Thyroid gland (tissue), 4 donors: Measurements from ENCODE around the gene CTDSP1. TPM values are rescaled to one million over a fixed set of nuclear protein-coding genes. Genes with fewer than 3 reads are reported as not detected.

Experiments
- DNase-seq, 2 donors: peaks; one replicate each; pipeline ENCODE4 v3.0.0-alpha.2; 2019
- H3K27ac ChIP-seq, 3 donors: fragments of 200-600 bp; sonication (generic); 1 replicate in 2 of 3; 2 replicates in 1 of 3; pipeline ENCODE4 v1.5.1; 2016 to 2019; ENCODE audit warnings: mild to moderate bottlenecking in 1 of 3, moderate library complexity in 1 of 3
- H3K27me3 ChIP-seq: fragments of 200-600 bp; sonication (generic); one replicate; pipeline ENCODE4 v1.5.1; 2019
- H3K36me3 ChIP-seq, 2 donors: fragments of 200-600 bp; sonication (generic); one replicate each; pipeline ENCODE4 v1.5.1; 2016 to 2019
- H3K4me1 ChIP-seq, 2 donors: fragments of 200-600 bp; sonication (generic); one replicate each; pipeline ENCODE4 v1.5.1; 2017 to 2019
- H3K4me3 ChIP-seq, 3 donors: fragments of 200-600 bp; sonication (generic); replicated peaks in 1 of 3; 1 replicate in 2 of 3; 2 replicates in 1 of 3; pipeline ENCODE4 v1.5.1; 2016; ENCODE audit warnings: mild to moderate bottlenecking in 1 of 3
- H3K9me3 ChIP-seq: fragments of 200-600 bp; sonication (generic); one replicate; pipeline ENCODE4 v1.5.1; 2017
- CTCF ChIP-seq, 6 experiments: fragments of 200-600 bp in 3 of 6; fragments of 450-650 bp in 3 of 6; sonication (generic) in 3 of 6; IDR thresholded peaks; one replicate each; pipeline ENCODE4 v1.5.1; 2016 to 2019; ENCODE audit warnings: antibody characterized with exemption in 6 of 6, mild to moderate bottlenecking in 2 of 6, inconsistent platforms in 1 of 6, moderate library complexity in 1 of 6
- POLR2A ChIP-seq, 2 donors: fragments of 450-650 bp; IDR thresholded peaks; one replicate each; pipeline ENCODE4 v1.6.1; 2017; ENCODE audit warnings: antibody characterized with exemption in 2 of 2, mild to moderate bottlenecking in 2 of 2, moderate library complexity in 1 of 2
- WGBS, 2 donors: methylation state at CpG; one replicate each; pipeline ENCODE4 v1.1.5; 2017; 5-methylcytosine and 5-hydroxymethylcytosine counted together
- intact Hi-C: fragments of 100-400 bp; cut with DNase I; formaldehyde crosslinking; loops from one replicate; pipeline ENCODE4 v1.15.1; 2023
- total RNA-seq, 4 donors: library from RNA; depleted of rRNA; stranded (reverse); fragments of >200 nt; gene quantifications; one replicate each; pipeline ENCODE4 v1.2.3, GENCODE V29; 2016

CTDSP1 gene
- total RNA-seq, 4 donors from 2014 or later, result 105 to 152 (median 127) TPM

GRCh38 chr2:218395456-218395825, 4.2 kb upstream of the CTDSP1 start:
- H3K36me3 ChIP-seq, result peaks cover 0 to 5% of the 10 kb centered on the region in 2 donors
- H3K4me3 ChIP-seq, result peak overlapping the region in 1 of 3 donors; percentile 100
- WGBS, 2 donors, result 37 to 49% methylated on average over 16 of the region's 16 CpGs
- DNase-seq, result peak in 1 of 2 donors; percentile 36
- intact Hi-C loops, result no loop called here
- no peaks in the 10 kb centered on the region for H3K9me3 ChIP-seq
- H3K4me1 ChIP-seq, result peaks cover 22 to 23% of the 10 kb centered on the region in 2 donors
- peak overlapping the region; percentile 99 to 100 (median 99) for H3K27ac ChIP-seq
- H3K27me3 ChIP-seq, result no peaks in the 10 kb centered on the region
- TF ChIP-seq POLR2A (IDR thresholded peaks at IDR 0.05), result no peak
- no peak for TF ChIP-seq CTCF (IDR thresholded peaks at IDR 0.05)

GRCh38 chr2:218395826-218396687, 3.6 kb upstream of the CTDSP1 start:
- TF ChIP-seq POLR2A (IDR thresholded peaks at IDR 0.05) (peak in 1 of 2 donors; percentile 60), CTCF (IDR thresholded peaks at IDR 0.05) (peak; percentile 73 to 97 (median 88))
- peaks cover 0 to 5% of the 10 kb centered on the region in 2 donors for H3K36me3 ChIP-seq
- H3K4me3 ChIP-seq, result peak overlapping the region; percentile 31 to 100 (median 88)
- H3K27me3 ChIP-seq, result no peaks in the 10 kb centered on the region
- intact Hi-C loops, result no loop called here
- H3K4me1 ChIP-seq, result peaks cover 23 to 24% of the 10 kb centered on the region in 2 donors
- WGBS, 2 donors, result 0 to 2% methylated on average over 22 to 29 of the region's 57 CpGs
- peak overlapping the region; percentile 99 to 100 (median 99) for H3K27ac ChIP-seq
- peak; percentile 95 to 96 for DNase-seq
- no peaks in the 10 kb centered on the region for H3K9me3 ChIP-seq

GRCh38 chr2:218396688-218397462, 2.8 kb upstream of the CTDSP1 start:
- intact Hi-C loops, result no loop called here
- no peaks in the 10 kb centered on the region for H3K9me3 ChIP-seq
- TF ChIP-seq POLR2A (IDR thresholded peaks at IDR 0.05), result no peak
- no peak for TF ChIP-seq CTCF (IDR thresholded peaks at IDR 0.05)
- 2 to 3% methylated on average over 22 to 26 of the region's 27 CpGs for WGBS, 2 donors
- DNase-seq, result peak; percentile 76 to 82
- peaks cover 31 to 33% of the 10 kb centered on the region in 2 donors for H3K4me1 ChIP-seq
- H3K4me3 ChIP-seq, result peak overlapping the region; percentile 31 to 100 (median 88)
- H3K36me3 ChIP-seq, result peaks cover 0 to 12% of the 10 kb centered on the region in 2 donors
- H3K27ac ChIP-seq, result peak overlapping the region; percentile 99 to 100 (median 99)
- H3K27me3 ChIP-seq, result no peaks in the 10 kb centered on the region

- TF ChIP-seq CTCF (IDR thresholded peaks at IDR 0.05), result no peak
- TF ChIP-seq POLR2A (IDR thresholded peaks at IDR 0.05), result no peak
- H3K27ac ChIP-seq, result peak overlapping the region; percentile 99 to 100 (median 99)
- peaks cover 37% of the 10 kb centered on the region in 2 donors for H3K4me1 ChIP-seq
- H3K4me3 ChIP-seq, result peak overlapping the region in 2 of 3 donors; percentile 88 to 100
- H3K36me3 ChIP-seq, result peaks cover 4 to 17% of the 10 kb centered on the region in 2 donors
- WGBS, 2 donors, result 8 to 13% methylated on average over 11 to 12 of the region's 12 CpGs
- no peaks in the 10 kb centered on the region for H3K9me3 ChIP-seq
- no peak for DNase-seq
- intact Hi-C loops, result no loop called here
- H3K27me3 ChIP-seq, result no peaks in the 10 kb centered on the region
Observed at GRCh38 chr2:218397463-218397819, 2.2 kb upstream of the CTDSP1 start.
